ENCODE measurements around the gene TMA7.
"Not testable (repeated sequence)": the region's sequence is repeated elsewhere in the genome, so short reads cannot be mapped to it uniquely, and the experiment has no call there.

TMA7 gene

GRCh38 chr3:48439820-48440589, at the start of gene TMA7, which contains the start of gene CCDC51:
TSS of gene TMA7 (plus strand) at chr3:48440257. CDS start at chr3:48440297, 40 bp downstream.
TSS of gene CCDC51 (minus strand) at chr3:48440119. CDS start at chr3:48435128, 4,991 bp downstream.
- H3K27ac Mint-ChIP-seq = peak within 1 kb of the TSS; percentile 95
- no peaks in the 10 kb centered on the region for H3K9me3 Mint-ChIP-seq
- peak within 1 kb of the TSS; percentile 99 for H3K4me3 Mint-ChIP-seq
- no peaks in the 10 kb centered on the region for H3K27me3 Mint-ChIP-seq (ENCODE audit: low read depth)
- H3K4me1 Mint-ChIP-seq (ENCODE audit: low read depth) = peaks cover 26% of the 10 kb centered on the region
- peak; percentile 98 for DNase-seq (ENCODE audit: low spot score)
- peaks cover 37% of the 10 kb centered on the region for H3K36me3 Mint-ChIP-seq (ENCODE audit: low read depth)

DNA sequence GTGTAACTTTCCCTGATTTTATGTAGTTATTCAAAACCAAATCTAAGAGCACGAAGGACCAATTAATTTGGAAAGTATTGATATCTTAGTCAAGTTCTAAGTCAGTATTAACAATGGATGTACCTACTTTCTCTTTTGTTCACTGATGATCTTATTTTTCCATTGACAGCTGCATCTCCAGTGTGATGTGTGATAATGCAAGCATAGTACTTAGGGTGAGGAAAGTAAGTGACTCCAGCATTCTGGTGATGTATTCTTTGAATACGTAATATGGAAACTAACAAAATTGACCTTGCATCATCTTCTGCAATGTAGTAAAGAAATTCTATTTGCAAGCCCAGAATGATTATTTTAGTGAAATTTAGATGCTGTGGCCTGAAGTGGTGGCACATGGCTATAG, 45.7 kb upstream of the TMA7 start:
- H3K4me3 Mint-ChIP-seq = no peak overlapping the region
- H3K27me3 Mint-ChIP-seq (ENCODE audit: low read depth) = peaks cover 18% of the 10 kb centered on the region
- DNase-seq (ENCODE audit: low spot score) = no peak

DNA sequence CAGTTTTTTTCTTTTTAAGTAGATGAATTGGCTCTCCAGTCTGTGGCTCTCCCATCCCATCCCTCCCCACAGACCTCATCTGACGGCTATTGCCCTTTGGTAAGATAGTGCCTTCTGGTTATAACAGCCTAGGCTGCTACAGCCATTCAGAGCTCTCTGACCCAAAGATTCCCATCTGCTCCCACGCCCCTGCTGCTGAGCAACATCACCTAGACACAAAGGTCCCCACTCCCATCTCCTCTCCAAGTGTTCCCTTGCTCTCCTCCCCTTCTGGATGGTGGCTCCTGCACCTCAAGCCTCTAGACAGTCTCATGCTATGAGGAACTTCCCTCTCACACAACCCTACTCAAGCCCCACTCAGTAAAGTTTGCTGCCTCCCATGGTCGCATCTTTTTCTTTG, 44.3 kb upstream of the TMA7 start:
- Mint-ChIP-seq H3K9me3 (no peaks in the 10 kb centered on the region), H3K27me3 (ENCODE audit: low read depth) (peaks cover 15% of the 10 kb centered on the region), H3K4me1 (ENCODE audit: low read depth) (no peaks in the 10 kb centered on the region), H3K36me3 (ENCODE audit: low read depth) (no peaks in the 10 kb centered on the region), H3K4me3 (no peak overlapping the region), H3K27ac (no peak overlapping the region)
- DNase-seq (ENCODE audit: low spot score) = no peak

More for the DNA sequence above, 45.7 kb upstream of the TMA7 start:
- H3K27ac Mint-ChIP-seq = no peak overlapping the region
- H3K4me1 Mint-ChIP-seq (ENCODE audit: low read depth) = no peaks in the 10 kb centered on the region
- no peaks in the 10 kb centered on the region for H3K36me3 Mint-ChIP-seq (ENCODE audit: low read depth)
- no peaks in the 10 kb centered on the region for H3K9me3 Mint-ChIP-seq

DNA sequence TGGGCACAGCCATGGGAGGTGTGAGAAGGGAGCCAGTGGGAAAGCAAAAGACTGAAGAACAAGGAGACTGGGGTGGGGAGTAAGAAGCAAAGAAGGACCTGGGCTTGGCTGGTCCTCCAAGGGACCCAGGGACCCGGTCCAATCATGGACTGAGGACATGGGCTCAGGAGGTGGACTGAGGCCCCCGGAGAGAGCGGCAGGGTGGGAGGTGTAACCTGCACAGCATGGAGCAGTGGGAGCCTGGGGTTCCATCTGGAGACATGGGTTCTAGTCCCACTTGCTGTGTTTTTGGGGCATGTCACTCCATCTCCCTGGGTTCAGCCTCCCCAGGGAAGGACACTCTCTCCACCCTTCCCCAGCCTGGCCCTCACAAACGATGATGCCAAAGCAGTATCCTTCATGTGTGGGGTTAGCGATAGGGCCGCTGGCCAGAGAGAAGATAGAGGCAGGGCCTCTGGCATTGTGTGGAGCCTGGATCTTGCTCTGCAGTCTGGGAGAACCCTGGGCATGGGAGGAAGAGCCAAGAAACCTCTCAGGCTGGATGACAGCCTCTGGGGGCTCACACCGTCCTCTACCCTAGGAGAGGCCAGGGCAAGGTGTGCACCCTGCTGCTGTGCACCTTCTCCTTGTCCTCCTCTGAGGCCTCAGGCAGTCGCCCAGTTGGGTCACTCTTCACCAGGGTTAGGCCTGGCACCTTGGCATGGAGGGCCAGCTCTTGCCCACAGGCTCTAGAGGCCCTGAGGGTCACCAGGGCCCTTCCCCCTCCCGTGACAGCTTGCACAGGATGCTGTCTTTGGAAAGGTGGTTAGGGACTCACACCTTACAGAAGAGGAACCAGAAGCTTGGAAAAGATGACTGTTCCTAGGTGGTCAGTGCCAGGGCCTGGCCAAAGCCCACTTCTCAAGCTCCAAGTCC, 42.0 kb upstream of the TMA7 start:
- no peaks in the 10 kb centered on the region for H3K36me3 Mint-ChIP-seq (ENCODE audit: low read depth)
- no peaks in the 10 kb centered on the region for H3K4me1 Mint-ChIP-seq (ENCODE audit: low read depth)
- no peaks in the 10 kb centered on the region for H3K9me3 Mint-ChIP-seq
- no peak for DNase-seq (ENCODE audit: low spot score)
- H3K27ac Mint-ChIP-seq = no peak overlapping the region
- H3K4me3 Mint-ChIP-seq = no peak overlapping the region
- H3K27me3 Mint-ChIP-seq (ENCODE audit: low read depth) = peaks cover 4% of the 10 kb centered on the region

GRCh38 chr3:48398701-48399386, 41.2 kb upstream of the TMA7 start:
- no peaks in the 10 kb centered on the region for H3K4me1 Mint-ChIP-seq (ENCODE audit: low read depth)
- H3K36me3 Mint-ChIP-seq (ENCODE audit: low read depth) = no peaks in the 10 kb centered on the region
- H3K9me3 Mint-ChIP-seq = no peaks in the 10 kb centered on the region
- H3K4me3 Mint-ChIP-seq = no peak overlapping the region
- H3K27ac Mint-ChIP-seq = no peak overlapping the region
- DNase-seq (ENCODE audit: low spot score) = no peak
- H3K27me3 Mint-ChIP-seq (ENCODE audit: low read depth) = peaks cover 4% of the 10 kb centered on the region

GRCh38 chr3:48399387-48400172, 40.5 kb upstream of the TMA7 start:
- Mint-ChIP-seq H3K4me3 (no peak overlapping the region), H3K4me1 (ENCODE audit: low read depth) (no peaks in the 10 kb centered on the region), H3K36me3 (ENCODE audit: low read depth) (no peaks in the 10 kb centered on the region), H3K9me3 (no peaks in the 10 kb centered on the region), H3K27ac (no peak overlapping the region), H3K27me3 (ENCODE audit: low read depth) (peaks cover 4% of the 10 kb centered on the region)
- DNase-seq (ENCODE audit: low spot score) = no peak

GRCh38 chr3:48400824-48401433, 39.1 kb upstream of the TMA7 start:
- Mint-ChIP-seq H3K36me3 (ENCODE audit: low read depth) (no peaks in the 10 kb centered on the region), H3K27me3 (ENCODE audit: low read depth) (peaks cover under 1% of the 10 kb centered on the region), H3K9me3 (no peaks in the 10 kb centered on the region), H3K4me1 (ENCODE audit: low read depth) (no peaks in the 10 kb centered on the region), H3K4me3 (no peak overlapping the region), H3K27ac (no peak overlapping the region)
- peak; percentile 41 for DNase-seq (ENCODE audit: low spot score)

GRCh38 chr3:48401434-48401901, 38.6 kb upstream of the TMA7 start:
- H3K27me3 Mint-ChIP-seq (ENCODE audit: low read depth); H3K4me3 Mint-ChIP-seq; H3K36me3 Mint-ChIP-seq (ENCODE audit: low read depth); H3K27ac Mint-ChIP-seq; H3K9me3 Mint-ChIP-seq; DNase-seq (ENCODE audit: low spot score); H3K4me1 Mint-ChIP-seq (ENCODE audit: low read depth): not testable (repeated sequence)

GRCh38 chr3:48402281-48402732, 37.8 kb upstream of the TMA7 start:
- H3K36me3 Mint-ChIP-seq (ENCODE audit: low read depth) = no peaks in the 10 kb centered on the region
- DNase-seq (ENCODE audit: low spot score) = no peak
- H3K9me3 Mint-ChIP-seq = no peaks in the 10 kb centered on the region
- H3K27ac Mint-ChIP-seq = no peak overlapping the region
- no peak overlapping the region for H3K4me3 Mint-ChIP-seq
- H3K27me3 Mint-ChIP-seq (ENCODE audit: low read depth) = no peaks in the 10 kb centered on the region
- H3K4me1 Mint-ChIP-seq (ENCODE audit: low read depth) = no peaks in the 10 kb centered on the region

DNA sequence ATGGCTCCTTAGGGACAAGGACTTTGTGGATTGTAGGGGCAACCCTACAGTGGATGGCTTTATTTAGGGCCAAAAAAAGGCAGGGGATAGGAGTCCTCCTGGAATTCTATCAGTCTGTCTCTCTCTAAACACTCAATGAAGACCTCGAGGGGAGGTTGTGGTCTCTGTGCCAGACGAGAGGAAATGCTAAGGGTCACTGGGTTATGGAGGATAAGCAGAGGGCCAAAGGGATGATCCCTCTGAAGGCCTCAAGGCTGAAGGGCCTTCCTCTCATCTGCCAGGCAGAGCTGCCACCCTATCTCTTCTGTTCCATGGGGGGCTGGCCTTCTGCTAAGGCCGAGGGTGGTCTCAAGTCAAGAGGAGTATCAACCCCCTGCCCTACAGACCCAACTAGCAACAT, 37.1 kb upstream of the TMA7 start:
- Mint-ChIP-seq H3K4me1 (ENCODE audit: low read depth) (no peaks in the 10 kb centered on the region), H3K27ac (no peak overlapping the region), H3K27me3 (ENCODE audit: low read depth) (no peaks in the 10 kb centered on the region), H3K36me3 (ENCODE audit: low read depth) (no peaks in the 10 kb centered on the region), H3K9me3 (no peaks in the 10 kb centered on the region), H3K4me3 (no peak overlapping the region)
- no peak for DNase-seq (ENCODE audit: low spot score)

GRCh38 chr3:48403533-48404439, 36.3 kb upstream of the TMA7 start:
- Mint-ChIP-seq H3K4me3 (no peak overlapping the region), H3K36me3 (ENCODE audit: low read depth) (no peaks in the 10 kb centered on the region), H3K27ac (no peak overlapping the region), H3K27me3 (ENCODE audit: low read depth) (no peaks in the 10 kb centered on the region), H3K9me3 (no peaks in the 10 kb centered on the region), H3K4me1 (ENCODE audit: low read depth) (no peaks in the 10 kb centered on the region)
- no peak for DNase-seq (ENCODE audit: low spot score)

Data from T-helper 2 cell treated with Interferon-gamma antibody and Interleukin-4, amounts not matched to agents 5 μg/mL and 100 μg/mL, for 36 hours (primary cell).